ENCODE data around the gene ATP8A1.

The ATP8A1 gene

GRCh38 chr4:42364266-42365053, 292.4 kb downstream of the ATP8A1 start:
- DNase-seq (ENCODE audit: low spot score), result no peak

GRCh38 chr4:42363614-42364013, 293.3 kb downstream of the ATP8A1 start:
- no peak for DNase-seq (ENCODE audit: low spot score)

- DNase-seq (ENCODE audit: low spot score), result no peak
Measured at GRCh38 chr4:42362591-42362990, 294.3 kb downstream of the ATP8A1 start.

GRCh38 chr4:42361456-42361855, 295.4 kb downstream of the ATP8A1 start:
- no peak for DNase-seq (ENCODE audit: low spot score)

- no peak for DNase-seq (ENCODE audit: low spot score)
Measured at GRCh38 chr4:42360256-42360669, 296.6 kb downstream of the ATP8A1 start.

GRCh38 chr4:42359711-42360110, 297.2 kb downstream of the ATP8A1 start:
- DNase-seq (ENCODE audit: low spot score), result no peak

All from CD4-positive, alpha-beta T cell treated with Interleukin-15 for 4 hours (primary cell).